ENCODE data around the gene PAPPA2. TPM values are rescaled to one million over a fixed set of nuclear protein-coding genes. Genes with fewer than 3 reads are reported as not detected.

PAPPA2 gene
- total RNA-seq, 2 experiments from 2014 or later = 0.19 TPM; not detected in 1

DNA sequence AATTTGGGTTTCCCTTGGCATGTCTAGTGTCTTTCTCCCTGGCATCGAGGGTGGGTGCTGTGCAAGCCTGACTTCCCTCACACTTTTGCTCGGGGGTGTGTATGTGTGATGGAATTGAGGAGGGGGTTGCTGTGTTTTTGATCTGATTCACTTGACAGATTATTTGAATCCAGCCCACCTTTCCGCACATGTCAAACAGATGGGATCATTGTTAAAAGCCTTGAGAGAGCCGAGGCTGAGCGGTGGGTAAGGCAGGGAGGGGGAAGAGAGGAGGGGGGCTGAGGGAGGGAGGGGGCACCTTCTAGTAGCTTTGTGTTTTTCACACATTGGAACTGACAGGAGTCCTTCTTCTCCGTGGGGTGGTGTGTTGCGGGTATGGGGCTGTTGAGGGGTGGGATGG is 90.0 kb downstream of the PAPPA2 start:
- POLR2A ChIA-PET = interaction anchor here (0.6 to 0.9 kb wide), 3 partner anchors 13 to 819 kb away, joined by 3 to 5 read pairs (median 3); no protein-coding TSS in a partner anchor
- Histone ChIP-seq H3K79me2 (ENCODE audit: insufficient read depth, low read depth, low read length) (no peaks in the 10 kb centered on the region), H4K20me1 (ENCODE audit: insufficient read depth, low read length) (no peaks in the 10 kb centered on the region), H2AFZ (ENCODE audit: low read length) (no peak overlapping the region), H3K4me2 (ENCODE audit: low read length) (no peak overlapping the region), H3K9me3 (ENCODE audit: low read length) (no peaks in the 10 kb centered on the region), H3K27ac (ENCODE audit: low read depth, low read length, poor library complexity, severe bottlenecking) (no peak overlapping the region), H3K4me3 (ENCODE audit: low read depth, low read length, poor library complexity, severe bottlenecking) (no peak overlapping the region), H3K36me3 (ENCODE audit: insufficient read depth, low read length) (no peaks in the 10 kb centered on the region), H3K4me1 (ENCODE audit: insufficient read depth, low read length, poor library complexity, severe bottlenecking) (no peaks in the 10 kb centered on the region), H3K9me2 (ENCODE audit: insufficient read depth, low read length) (no peaks in the 10 kb centered on the region)
- no TSS peak for BruUV-seq (replicated peaks)
- intact Hi-C loops (cut with micrococcal nuclease; ENCODE audit: unreplicated experiment) = no loop called here
- TF ChIP-seq, protein P1, sequence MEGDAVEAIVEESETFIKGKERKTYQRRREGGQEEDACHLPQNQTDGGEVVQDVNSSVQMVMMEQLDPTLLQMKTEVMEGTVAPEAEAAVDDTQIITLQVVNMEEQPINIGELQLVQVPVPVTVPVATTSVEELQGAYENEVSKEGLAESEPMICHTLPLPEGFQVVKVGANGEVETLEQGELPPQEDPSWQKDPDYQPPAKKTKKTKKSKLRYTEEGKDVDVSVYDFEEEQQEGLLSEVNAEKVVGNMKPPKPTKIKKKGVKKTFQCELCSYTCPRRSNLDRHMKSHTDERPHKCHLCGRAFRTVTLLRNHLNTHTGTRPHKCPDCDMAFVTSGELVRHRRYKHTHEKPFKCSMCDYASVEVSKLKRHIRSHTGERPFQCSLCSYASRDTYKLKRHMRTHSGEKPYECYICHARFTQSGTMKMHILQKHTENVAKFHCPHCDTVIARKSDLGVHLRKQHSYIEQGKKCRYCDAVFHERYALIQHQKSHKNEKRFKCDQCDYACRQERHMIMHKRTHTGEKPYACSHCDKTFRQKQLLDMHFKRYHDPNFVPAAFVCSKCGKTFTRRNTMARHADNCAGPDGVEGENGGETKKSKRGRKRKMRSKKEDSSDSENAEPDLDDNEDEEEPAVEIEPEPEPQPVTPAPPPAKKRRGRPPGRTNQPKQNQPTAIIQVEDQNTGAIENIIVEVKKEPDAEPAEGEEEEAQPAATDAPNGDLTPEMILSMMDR (conservative IDR thresholded peaks at IDR 0.05; ENCODE audit: low read length) = no peak
- TF ChIP-seq EZH2phosphoT487 (IDR thresholded peaks at IDR 0.05; ENCODE audit: borderline replicate concordance, low read depth, low read length) = no peak
- no peak for DNase-seq (ENCODE audit: low spot score)
- CTCF ChIA-PET (ENCODE audit: unreplicated experiment) = no interaction called here

DNA sequence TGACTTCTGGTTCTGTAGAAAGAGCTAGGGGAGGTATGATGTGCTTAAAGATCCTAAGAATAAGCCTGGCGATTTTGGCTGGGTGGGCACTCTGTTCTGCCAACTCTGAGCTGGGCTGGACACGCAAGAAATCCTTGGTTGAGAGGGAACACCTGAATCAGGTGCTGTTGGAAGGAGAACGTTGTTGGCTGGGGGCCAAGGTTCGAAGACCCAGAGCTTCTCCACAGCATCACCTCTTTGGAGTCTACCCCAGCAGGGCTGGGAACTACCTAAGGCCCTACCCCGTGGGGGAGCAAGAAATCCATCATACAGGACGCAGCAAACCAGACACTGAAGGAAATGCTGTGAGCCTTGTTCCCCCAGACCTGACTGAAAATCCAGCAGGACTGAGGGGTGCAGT is 93.3 kb downstream of the PAPPA2 start:
- no peak overlapping the region for H3K4me2 ChIP-seq (ENCODE audit: low read length)
- intact Hi-C loops (cut with micrococcal nuclease; ENCODE audit: unreplicated experiment) = no loop called here
- no peaks in the 10 kb centered on the region for H3K9me2 ChIP-seq (ENCODE audit: insufficient read depth, low read length)
- POLR2A ChIA-PET = interaction anchor here (0.6 kb wide), 1 partner anchor 146 kb away, joined by 3 read pairs; no protein-coding TSS in a partner anchor
- H3K4me1 ChIP-seq (ENCODE audit: insufficient read depth, low read length, poor library complexity, severe bottlenecking) = no peaks in the 10 kb centered on the region
- BruUV-seq (replicated peaks) = no TSS peak
- no peak overlapping the region for H2AFZ ChIP-seq (ENCODE audit: low read length)
- no peak overlapping the region for H3K4me3 ChIP-seq (ENCODE audit: low read depth, low read length, poor library complexity, severe bottlenecking)
- no peaks in the 10 kb centered on the region for H3K36me3 ChIP-seq (ENCODE audit: insufficient read depth, low read length)
- TF ChIP-seq, protein P1 (conservative IDR thresholded peaks at IDR 0.05; ENCODE audit: low read length) = no peak
- no peak for TF ChIP-seq EZH2phosphoT487 (IDR thresholded peaks at IDR 0.05; ENCODE audit: borderline replicate concordance, low read depth, low read length)
- H3K27ac ChIP-seq (ENCODE audit: low read depth, low read length, poor library complexity, severe bottlenecking) = no peak overlapping the region
- H3K9me3 ChIP-seq (ENCODE audit: low read length) = no peaks in the 10 kb centered on the region
- DNase-seq (ENCODE audit: low spot score) = no peak
- H4K20me1 ChIP-seq (ENCODE audit: insufficient read depth, low read length) = no peaks in the 10 kb centered on the region
- CTCF ChIA-PET (ENCODE audit: unreplicated experiment) = no interaction called here
- H3K79me2 ChIP-seq (ENCODE audit: insufficient read depth, low read depth, low read length) = no peaks in the 10 kb centered on the region

DNA sequence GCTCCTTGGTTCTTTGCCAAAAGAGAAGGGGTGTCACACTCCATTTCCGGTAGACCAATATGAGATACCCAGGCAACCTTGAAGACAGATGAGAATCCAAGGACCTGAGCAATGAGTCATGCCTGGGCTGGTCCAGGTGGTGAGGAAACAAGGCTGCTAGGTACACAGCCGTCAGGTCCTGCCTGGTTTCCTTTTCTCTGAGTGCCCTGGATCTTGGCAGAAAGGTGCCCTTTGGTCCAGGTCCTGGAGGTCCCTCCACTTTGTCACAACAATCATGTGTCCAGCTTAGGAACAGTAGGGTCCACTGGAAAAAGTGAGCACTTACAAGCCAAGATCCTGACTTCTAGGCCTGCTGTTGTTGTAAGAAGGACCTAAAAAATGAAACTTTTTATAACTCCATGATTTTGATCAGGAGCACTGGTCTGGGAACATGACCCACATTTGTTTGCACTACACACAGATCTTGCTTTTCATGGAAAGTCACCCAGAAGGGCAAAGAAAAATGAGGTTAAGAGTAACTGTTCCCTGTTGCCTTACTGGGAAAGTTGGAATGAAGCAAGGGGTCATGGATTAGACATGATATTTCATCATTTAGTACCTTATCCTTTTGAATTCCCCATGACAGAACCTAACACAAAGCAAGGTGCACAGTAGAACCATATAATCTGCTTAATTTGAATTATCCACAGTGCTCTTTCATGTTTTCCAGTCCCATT is 94.7 kb downstream of the PAPPA2 start:
- intact Hi-C loops (cut with micrococcal nuclease; ENCODE audit: unreplicated experiment) = no loop called here

More for the DNA sequence above, 94.7 kb downstream of the PAPPA2 start:
- Histone ChIP-seq H3K4me2 (ENCODE audit: low read length) (no peak overlapping the region), H3K9me3 (ENCODE audit: low read length) (no peaks in the 10 kb centered on the region), H4K20me1 (ENCODE audit: insufficient read depth, low read length) (no peaks in the 10 kb centered on the region), H3K27ac (ENCODE audit: low read depth, low read length, poor library complexity, severe bottlenecking) (no peak overlapping the region), H3K36me3 (ENCODE audit: insufficient read depth, low read length) (no peaks in the 10 kb centered on the region), H3K4me3 (ENCODE audit: low read depth, low read length, poor library complexity, severe bottlenecking) (no peak overlapping the region), H3K4me1 (ENCODE audit: insufficient read depth, low read length, poor library complexity, severe bottlenecking) (no peaks in the 10 kb centered on the region), H3K9me2 (ENCODE audit: insufficient read depth, low read length) (no peaks in the 10 kb centered on the region), H2AFZ (ENCODE audit: low read length) (no peak overlapping the region), H3K79me2 (ENCODE audit: insufficient read depth, low read depth, low read length) (no peaks in the 10 kb centered on the region)
- no peak for TF ChIP-seq EZH2phosphoT487 (IDR thresholded peaks at IDR 0.05; ENCODE audit: borderline replicate concordance, low read depth, low read length)
- TF ChIP-seq, protein P1 (conservative IDR thresholded peaks at IDR 0.05; ENCODE audit: low read length) = no peak
- CTCF ChIA-PET (ENCODE audit: unreplicated experiment) = no interaction called here
- no peak for DNase-seq (ENCODE audit: low spot score)
- POLR2A ChIA-PET = no interaction called here
- BruUV-seq (replicated peaks) = no TSS peak

Data from OCI-LY7 (cell line).